Central memory CD4-positive, alpha-beta T cell (primary cell): ENCODE data around the gene NUDT12.

Experiments
- DNase-seq: peaks from one replicate; pipeline ENCODE4 v3.0.0; 2022
- total RNA-seq, 3 experiments: gene quantifications; one replicate each; lab custom pipeline; 2026; lab: John Stamatoyannopoulos, UW

NUDT12 gene
- 2.7 to 8.1 (median 7.7) reads per million in 3 experiments for total RNA-seq

- no peak for DNase-seq
Measured at GRCh38 chr5:103562453-103563157, at the start of gene NUDT12. NUDT12 (minus strand) TSS chr5:103562789; CDS start chr5:103560248, 2,541 bp downstream.

GRCh38 chr5:103607346-103607745 is 44.8 kb upstream of the NUDT12 start:
- DNase-seq: no peak

- DNase-seq: no peak
Measured at GRCh38 chr5:103605277-103605676, 42.7 kb upstream of the NUDT12 start.

GRCh38 chr5:103602438-103602837 is 39.8 kb upstream of the NUDT12 start:
- no peak for DNase-seq

- no peak for DNase-seq
Measured at GRCh38 chr5:103601314-103601713, 38.7 kb upstream of the NUDT12 start.

GRCh38 chr5:103600086-103600485 is 37.5 kb upstream of the NUDT12 start:
- no peak for DNase-seq

DNA sequence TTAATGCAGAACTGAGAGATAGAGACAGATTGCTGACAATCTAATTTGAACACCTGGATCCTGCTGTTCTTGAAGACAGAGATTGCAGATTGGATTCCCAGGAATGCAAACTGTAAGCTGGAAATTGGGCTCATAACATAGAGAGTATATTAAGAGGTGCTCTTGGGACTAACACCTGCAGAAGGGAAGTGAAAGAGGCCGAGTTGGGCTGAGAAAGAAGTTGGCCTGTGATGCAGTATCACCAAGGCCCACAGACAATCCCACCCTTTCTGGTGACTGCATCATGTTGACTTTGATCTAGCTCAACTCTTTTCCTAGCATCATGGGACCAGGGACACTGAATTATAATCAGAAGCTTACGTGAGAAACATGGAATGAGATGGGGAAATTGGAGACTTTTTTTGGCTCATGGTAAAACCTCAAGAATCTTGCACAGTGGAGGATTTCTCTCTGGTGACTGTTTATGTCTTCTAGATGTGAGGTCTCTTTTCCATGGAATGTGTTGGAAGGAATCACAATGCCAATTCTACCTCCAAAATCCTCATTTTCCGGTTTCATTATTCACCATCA is 36.5 kb upstream of the NUDT12 start:
- no peak for DNase-seq

DNA sequence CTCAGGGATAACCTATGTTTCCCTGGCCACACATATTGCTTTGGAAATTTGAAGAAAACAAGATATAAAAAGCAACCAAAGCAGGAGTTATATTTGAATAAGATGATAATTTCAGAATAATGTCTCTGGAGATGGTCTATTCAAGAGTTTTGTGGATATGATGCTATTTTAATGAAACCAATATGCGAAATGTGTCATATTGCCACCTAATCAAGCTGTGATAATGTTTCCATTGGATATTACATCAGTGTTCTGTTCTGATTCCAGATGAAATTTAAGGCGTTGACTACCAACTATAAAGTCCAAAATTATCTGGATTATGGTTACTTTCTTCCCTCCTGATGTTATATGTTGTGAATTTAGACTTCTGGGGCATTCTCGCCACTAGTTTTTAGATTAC is 27.6 kb upstream of the NUDT12 start:
- DNase-seq: no peak

GRCh38 chr5:103589776-103590175 is 27.2 kb upstream of the NUDT12 start:
- DNase-seq: no peak

DNA sequence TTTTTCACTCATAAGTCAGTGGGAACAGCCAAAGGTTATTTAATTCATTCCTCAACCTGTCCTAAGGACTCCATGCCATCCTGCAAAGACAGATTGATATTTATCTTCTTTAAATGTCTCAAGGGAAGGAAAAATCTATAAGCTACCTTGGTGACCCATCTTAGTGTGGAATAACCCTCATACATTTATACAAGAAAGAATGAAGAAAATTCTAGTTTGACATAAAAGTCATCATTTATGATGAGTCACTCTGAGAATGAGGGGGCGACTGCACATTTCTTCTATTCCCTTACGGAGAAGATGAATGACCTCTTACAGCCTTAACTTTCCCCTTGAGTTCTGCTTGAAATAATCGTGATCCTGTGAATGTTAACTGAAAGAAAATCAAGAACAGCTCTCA is 26.8 kb upstream of the NUDT12 start:
- no peak for DNase-seq

DNA sequence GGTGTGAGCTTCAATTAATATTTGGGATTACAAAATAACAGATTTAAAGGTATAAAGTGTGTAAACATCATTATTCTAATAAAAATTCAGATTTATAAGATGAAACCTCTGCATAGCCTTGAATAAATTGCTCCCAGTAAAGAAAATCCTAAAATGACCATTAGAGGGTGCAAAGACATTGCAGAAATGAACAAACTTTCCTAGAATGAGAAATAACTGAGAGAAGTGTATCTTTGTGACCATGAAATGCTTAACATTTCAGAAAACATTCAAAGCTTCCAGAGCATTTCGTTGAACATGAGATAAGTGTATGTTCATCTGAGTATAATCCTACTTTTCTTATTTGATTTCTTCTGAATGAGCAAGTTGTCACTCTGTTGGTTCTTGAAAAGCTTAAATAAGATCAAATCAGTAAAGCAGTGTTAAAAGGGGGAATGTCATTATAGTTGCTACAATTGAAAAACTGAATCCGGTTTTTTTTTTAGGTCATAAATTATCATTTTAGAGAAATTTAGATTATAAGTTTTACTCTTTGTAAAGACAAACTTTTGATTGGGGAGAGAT is 24.7 kb upstream of the NUDT12 start:
- DNase-seq: no peak

- DNase-seq: no peak
Measured at GRCh38 chr5:103582364-103582763, 19.8 kb upstream of the NUDT12 start.

- DNase-seq: no peak
Measured at GRCh38 chr5:103573411-103573810, 10.8 kb upstream of the NUDT12 start.

- no peak for DNase-seq
Measured at GRCh38 chr5:103572454-103572853, 9.9 kb upstream of the NUDT12 start.

DNA sequence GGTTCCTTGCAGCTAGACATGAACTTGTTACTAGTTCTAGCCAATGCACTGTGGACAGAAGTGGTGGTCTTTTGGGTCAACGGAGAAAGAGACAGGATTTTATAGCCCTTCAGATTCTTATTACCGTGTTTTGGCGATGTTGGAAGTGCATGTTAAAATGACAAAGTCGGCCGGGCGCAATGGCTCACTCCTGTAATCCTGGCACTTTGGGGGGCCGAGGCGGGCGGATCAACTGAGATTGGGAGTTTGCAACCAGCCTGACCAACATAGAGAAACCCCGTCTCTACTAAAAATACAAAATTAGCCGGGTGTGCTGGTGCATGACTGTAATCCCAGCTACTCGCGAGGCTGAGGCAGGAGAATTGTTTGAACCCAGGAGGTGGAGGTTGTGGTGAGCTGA is 9.1 kb upstream of the NUDT12 start:
- DNase-seq: no peak

GRCh38 chr5:103569313-103570060 is 6.9 kb upstream of the NUDT12 start:
- no peak for DNase-seq

DNA sequence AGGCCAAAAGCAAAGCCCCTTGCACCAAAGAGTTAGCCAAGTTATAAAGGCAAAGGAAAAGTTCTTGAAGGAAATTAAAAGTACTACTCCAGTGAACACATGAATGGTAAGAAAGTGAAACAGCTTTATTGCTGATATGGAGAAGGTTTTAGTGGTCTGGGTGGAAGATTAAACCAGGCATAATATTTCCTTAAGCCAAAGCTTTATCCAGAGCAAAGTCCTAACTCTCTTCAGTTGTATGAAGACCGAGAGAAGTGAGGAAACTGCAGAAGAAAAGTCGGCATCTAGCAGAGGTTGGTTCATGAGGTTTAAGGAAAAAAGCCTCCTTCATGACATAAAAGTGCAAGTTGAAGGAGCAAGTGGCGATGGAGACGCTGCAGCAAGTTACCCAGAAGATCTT is 3.1 kb upstream of the NUDT12 start:
- no peak for DNase-seq

DNA sequence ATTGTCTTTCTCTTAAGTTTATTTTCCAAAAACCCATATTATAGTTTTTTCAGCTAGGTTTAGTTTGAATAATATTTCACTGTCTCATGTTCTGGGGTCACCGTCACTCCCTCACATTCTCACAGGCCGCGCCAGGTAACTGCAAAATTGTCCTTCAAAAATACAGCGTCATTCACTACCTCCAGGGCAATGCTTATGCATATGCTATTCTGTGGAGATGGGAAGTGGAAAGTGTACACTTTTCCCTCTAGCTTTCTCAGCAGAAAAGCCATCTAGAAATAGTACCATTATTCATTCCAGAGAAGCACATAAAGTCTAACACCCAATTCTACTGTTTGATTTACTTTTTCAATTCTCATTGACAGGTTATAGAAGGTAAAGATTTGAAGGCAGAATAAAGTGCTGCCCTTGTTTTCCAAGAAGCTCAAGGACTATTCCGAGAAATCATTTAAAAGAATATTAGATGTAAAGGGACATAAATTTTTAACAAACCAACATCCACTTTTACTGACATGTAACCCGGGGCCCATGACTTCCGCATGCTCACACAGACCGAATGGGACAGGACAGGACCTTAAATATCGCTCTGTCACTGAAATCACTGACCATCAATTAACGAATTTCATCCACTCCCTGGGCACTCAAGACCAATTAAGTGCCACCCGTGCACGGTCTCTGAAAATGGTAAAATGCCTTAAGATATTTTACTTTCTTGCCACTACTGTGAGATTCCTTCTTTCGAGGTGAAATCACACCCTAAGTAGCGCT is 720 bp downstream of the NUDT12 start:
- DNase-seq: no peak

GRCh38 chr5:103560826-103561225 is 1.8 kb downstream of the NUDT12 start:
- no peak for DNase-seq

- no peak for DNase-seq
Measured at GRCh38 chr5:103546858-103547257, 15.7 kb downstream of the NUDT12 start.

GRCh38 chr5:103542441-103542840 is 20.1 kb downstream of the NUDT12 start:
- no peak for DNase-seq

- DNase-seq: no peak
Measured at GRCh38 chr5:103541569-103541968, 21.0 kb downstream of the NUDT12 start.

GRCh38 chr5:103541114-103541513 is 21.5 kb downstream of the NUDT12 start:
- DNase-seq: no peak
